ENCODE measurements around the gene GATA5.

GATA5 gene

GRCh38 chr20:62486484-62486883, 10.7 kb upstream of the GATA5 start:
- no peak for DNase-seq

- DNase-seq = no peak
These were observed 9.9 kb upstream of the GATA5 start for GRCh38 chr20:62485701-62486089.

- DNase-seq = no peak
These were observed 9.4 kb upstream of the GATA5 start for GRCh38 chr20:62485062-62485700.

GRCh38 chr20:62484478-62484877, 8.7 kb upstream of the GATA5 start:
- no peak for DNase-seq

- DNase-seq = no peak
These were observed 8.0 kb upstream of the GATA5 start for GRCh38 chr20:62483613-62484458.

DNA sequence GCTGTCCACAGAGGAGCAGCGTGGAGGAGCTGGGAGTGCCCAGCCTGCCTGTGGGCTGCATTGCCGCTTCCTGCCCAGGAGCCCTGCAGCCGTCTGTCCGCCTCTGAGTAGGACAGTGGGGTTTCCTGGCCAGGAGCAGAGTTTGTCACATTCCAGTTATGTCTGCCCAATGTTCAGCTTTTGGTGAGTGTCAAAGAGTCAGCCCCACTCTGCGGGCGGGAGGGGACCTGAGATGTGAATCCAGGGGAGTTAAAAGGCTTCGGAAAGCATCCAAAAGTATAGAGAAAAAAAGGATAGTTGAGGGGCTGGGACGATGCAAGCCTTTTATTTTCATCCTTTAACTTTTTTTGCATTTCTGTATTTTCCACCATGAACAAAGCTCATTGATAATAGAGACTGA, 7.2 kb upstream of the GATA5 start:
- DNase-seq = no peak

GRCh38 chr20:62482146-62482809, 6.5 kb upstream of the GATA5 start:
- DNase-seq = no peak

DNA sequence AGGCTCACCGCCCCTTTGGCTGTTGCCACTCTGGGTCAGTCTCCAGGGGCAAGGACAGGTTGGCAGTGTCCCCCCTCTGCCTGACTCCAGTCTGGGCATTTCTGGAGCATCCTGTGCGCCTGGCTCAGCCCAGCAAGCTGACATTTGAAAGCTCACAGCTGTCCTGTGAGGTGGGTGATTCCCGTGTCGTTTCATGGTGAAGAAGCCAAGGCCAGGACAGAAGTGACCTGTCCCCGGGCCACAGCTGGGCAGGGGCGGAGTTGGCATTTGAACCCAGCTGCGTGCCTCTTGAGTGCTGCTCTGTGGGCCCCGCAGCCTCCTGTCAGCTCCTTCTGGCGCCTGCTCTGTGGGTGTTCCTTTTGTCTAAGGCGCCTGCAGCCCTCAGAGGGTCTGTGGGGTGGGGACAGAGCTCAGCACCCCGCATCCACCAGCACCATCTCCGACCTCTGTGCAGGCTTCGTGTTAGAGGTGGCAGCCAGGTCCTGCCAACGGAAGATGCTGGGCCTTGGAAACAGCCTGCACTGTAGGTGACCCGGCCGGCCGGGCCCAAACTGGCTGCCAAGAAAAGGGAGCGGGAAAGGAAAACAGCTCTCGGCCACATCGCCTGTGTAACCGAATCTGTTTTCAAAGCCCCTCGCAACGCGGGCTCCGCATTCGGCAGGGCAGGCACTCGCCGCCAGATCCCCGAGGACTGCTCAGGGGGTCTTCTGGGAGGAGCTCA, 5.8 kb upstream of the GATA5 start:
- no peak for DNase-seq

GRCh38 chr20:62480318-62480717, 4.5 kb upstream of the GATA5 start:
- no peak for DNase-seq

DNA sequence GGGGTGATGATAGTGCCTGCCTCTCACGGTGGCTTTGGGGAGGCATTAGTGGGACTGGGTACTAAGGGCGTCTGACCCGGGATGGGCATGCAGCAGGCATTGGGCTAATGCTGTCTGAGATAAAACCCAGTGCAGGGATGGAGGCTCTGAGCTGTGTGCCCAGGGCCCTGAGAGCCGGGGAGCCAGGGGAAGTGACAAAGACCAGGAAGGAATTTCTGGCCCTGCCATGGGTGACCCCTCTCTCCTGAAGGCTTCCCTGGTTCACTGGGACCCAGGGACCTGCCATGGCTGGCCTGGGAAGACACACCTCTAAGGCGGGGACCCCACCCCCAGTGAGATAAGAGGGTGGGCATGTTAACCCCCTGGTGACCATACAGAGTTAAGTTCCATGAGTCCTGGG, 3.9 kb upstream of the GATA5 start:
- no peak for DNase-seq

GRCh38 chr20:62479156-62479555, 3.4 kb upstream of the GATA5 start:
- DNase-seq = no peak

GRCh38 chr20:62477669-62478455, 2.1 kb upstream of the GATA5 start:
- no peak for DNase-seq

DNA sequence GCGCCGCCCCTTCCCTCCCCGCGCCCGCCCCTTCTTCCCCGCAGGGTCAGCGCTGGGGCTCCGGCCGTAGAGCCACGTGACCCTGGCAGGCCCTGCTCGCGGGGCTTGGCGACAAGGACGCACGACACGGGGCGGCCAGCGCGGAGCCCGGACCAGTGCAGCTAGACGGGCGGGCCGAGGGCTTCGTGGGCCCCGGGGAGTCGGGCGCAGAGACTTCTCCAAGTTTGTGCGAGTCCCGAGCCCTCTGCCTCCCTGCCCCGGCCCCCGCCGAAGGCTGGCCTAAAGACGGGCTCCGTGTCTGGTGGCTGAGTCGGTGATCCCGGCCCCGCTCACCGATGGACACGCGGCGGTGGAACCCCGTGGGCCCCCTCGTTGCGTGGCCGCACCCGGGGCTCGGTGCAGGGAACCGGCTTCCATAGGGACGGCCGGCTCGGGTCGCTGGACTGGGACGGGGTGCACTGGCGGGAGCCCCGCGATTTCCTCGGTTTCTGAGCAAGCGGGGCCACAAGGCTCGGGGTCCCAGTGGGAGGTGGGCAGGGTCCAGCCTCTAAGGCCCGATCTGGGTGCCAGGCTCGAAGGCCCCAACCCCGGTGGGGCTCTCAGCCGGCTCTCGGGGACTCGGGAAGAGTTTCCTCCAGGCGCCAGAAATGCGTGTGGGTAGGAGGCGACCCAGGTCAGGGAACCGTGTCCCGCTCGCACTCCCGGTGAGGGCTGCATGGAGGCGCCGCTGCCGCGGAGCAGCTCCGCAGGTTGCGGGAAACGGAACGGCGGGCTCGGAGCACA, 452 bp upstream of the GATA5 start:
- no peak for DNase-seq

- DNase-seq = no peak
These were observed 596 bp downstream of the GATA5 start for GRCh38 chr20:62475027-62475771.

- no peak for DNase-seq
These were observed 1.2 kb downstream of the GATA5 start for GRCh38 chr20:62474604-62475026.

GRCh38 chr20:62473717-62474603, 1.8 kb downstream of the GATA5 start:
- no peak for DNase-seq

DNA sequence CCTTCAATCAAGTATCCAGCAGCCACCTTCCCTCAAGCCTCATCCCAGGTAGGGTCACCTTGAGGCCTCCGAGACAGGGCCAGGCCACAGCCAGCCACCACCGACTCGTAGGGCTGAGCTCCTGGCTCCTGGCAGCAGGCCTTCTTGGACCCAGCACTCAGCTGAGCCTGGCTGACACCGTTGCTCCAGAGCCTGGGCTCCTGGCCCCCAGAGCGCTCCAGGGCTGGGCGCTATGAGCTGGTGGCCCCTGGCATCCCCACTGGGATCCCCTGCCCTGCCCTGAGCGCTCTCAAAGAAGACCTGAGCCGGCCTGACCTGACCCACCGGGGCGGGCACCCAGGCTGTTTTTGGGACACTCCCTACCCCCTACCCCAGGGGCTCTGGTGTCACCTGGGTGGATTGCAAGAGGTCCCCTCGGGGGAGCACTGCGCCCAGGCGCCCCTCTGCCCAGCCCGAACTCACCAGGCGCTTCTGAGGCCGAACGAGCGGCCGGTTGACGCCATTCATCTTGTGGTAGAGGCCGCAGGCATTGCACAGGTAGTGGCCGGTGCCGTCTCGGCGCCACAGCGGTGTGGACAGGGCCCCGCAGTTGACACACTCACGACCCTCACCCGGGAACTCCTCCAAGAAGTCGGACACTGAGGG, 2.7 kb downstream of the GATA5 start:
- no peak for DNase-seq

- no peak for DNase-seq
These were observed 3.5 kb downstream of the GATA5 start for GRCh38 chr20:62472138-62472940.
